Prostate gland (tissue), 2 donors: ENCODE measurements around the gene APOBEC3F. TPM values are rescaled to one million over a fixed set of nuclear protein-coding genes. Genes with fewer than 3 reads are reported as not detected.

Experiments
- DNase-seq: peaks from one replicate; pipeline ENCODE4 v3.0.0-alpha.2; 2019; ENCODE audit warnings: low spot score
- H3K27ac ChIP-seq, 2 donors: fragments of 200-600 bp; sonication (generic); 2 replicates each; pipeline ENCODE4 v1.5.1; 2017 to 2019
- H3K27me3 ChIP-seq: fragments of 200-600 bp; sonication (generic); replicated peaks from 2 replicates; pipeline ENCODE4 v1.5.1; 2019; ENCODE audit not compliant: insufficient read depth
- H3K36me3 ChIP-seq, 2 donors: fragments of 200-600 bp; sonication (generic); 1 replicate in 1 of 2; 2 replicates in 1 of 2; pipeline versions ENCODE4 v1.5.1 to v1.8.1; 2017 to 2019
- H3K4me1 ChIP-seq: fragments of 200-600 bp; sonication (generic); replicated peaks from 2 replicates; pipeline ENCODE4 v1.5.1; 2019
- H3K4me3 ChIP-seq, 2 donors: fragments of 200-600 bp; sonication (generic); 2 replicates each; pipeline ENCODE4 v1.5.1; 2017 to 2019
- H3K9me3 ChIP-seq: fragments of 200-600 bp; sonication (generic); 2 replicates; pipeline ENCODE4 v1.5.1; 2017
- CTCF ChIP-seq, 4 experiments: fragments of 200-600 bp in 2 of 4; fragments of 450-650 bp in 2 of 4; sonication (generic) in 2 of 4; IDR thresholded peaks; 1 replicate in 3 of 4; 2 replicates in 1 of 4; pipeline ENCODE4 v1.5.1; 2016 to 2019; ENCODE audit warnings: antibody characterized with exemption in 4 of 4, mild to moderate bottlenecking in 2 of 4, moderate library complexity in 2 of 4
- POLR2A ChIP-seq: fragments of 450-650 bp; IDR thresholded peaks from one replicate; pipeline ENCODE4 v1.6.1; 2016; ENCODE audit warnings: antibody characterized with exemption, mild to moderate bottlenecking
- POLR2AphosphoS5 ChIP-seq: sonication (generic); formaldehyde crosslinking; IDR thresholded peaks from one replicate; pipeline ENCODE4 v1.6.1; 2017; ENCODE audit warnings: antibody characterized with exemption
- WGBS: methylation state at CpG from one replicate; pipeline ENCODE4 v1.1.5; 2018; 5-methylcytosine and 5-hydroxymethylcytosine counted together
- intact Hi-C: fragments of 100-400 bp; cut with DNase I; formaldehyde crosslinking; loops from one replicate; pipeline ENCODE4 v1.14.2; 2022
- small RNA-seq, 2 donors: library from RNA; depleted of rRNA; stranded (forward); fragments of <200 nt; gene quantifications; one replicate each; pipeline ENCODE3, GENCODE V24; 2016
- total RNA-seq, 2 donors: library from RNA; depleted of rRNA; stranded (reverse); fragments of >200 nt; gene quantifications; one replicate each; pipeline ENCODE4 v1.1.0, GENCODE V29; 2016

APOBEC3F gene
- total RNA-seq, 2 donors from 2014 or later = 4.4 to 28.3 TPM

- Histone ChIP-seq H3K4me3 (no peak overlapping the region), H3K27ac (no peak overlapping the region), H3K4me1 (no peaks in the 10 kb centered on the region), H3K27me3 (no peaks in the 10 kb centered on the region), H3K9me3 (no peaks in the 10 kb centered on the region), H3K36me3 (no peaks in the 10 kb centered on the region)
- intact Hi-C loops = no loop called here
- WGBS = 82% methylated on average over 2 of the region's 2 CpGs
- no peak for DNase-seq
- TF ChIP-seq POLR2A (no peak), POLR2AphosphoS5 (no peak), CTCF (IDR thresholded peaks at IDR 0.05) (no peak)
Observed at GRCh38 chr22:39103431-39103830, 62.8 kb downstream of the APOBEC3F start.

Small RNA genes within 50 kb of the gene (small RNA-seq; reads per million reads assigned to genes)
- 0 reads per million in 2 donors for gene AL022318.2

Other genes starting within 250 kb of the APOBEC3F start
- gene DNAL4, start 246.7 kb upstream of the APOBEC3F start, total RNA-seq = 10 to 100 TPM; 36.9 to 41.8 TPM
- 10 to 100 TPM; 12.6 to 36.2 TPM for gene NPTXR, start 196.8 kb upstream of the APOBEC3F start, total RNA-seq
- 10 to 100 TPM; 39.9 to 56.2 TPM for gene CBX6, start 168.6 kb upstream of the APOBEC3F start, total RNA-seq
- gene APOBEC3A, start 83.3 kb upstream of the APOBEC3F start, total RNA-seq = 1 to 10 TPM in 1 of 2 donors, not detected in 1; 1.6 TPM
- gene APOBEC3B, start 58.5 kb upstream of the APOBEC3F start, total RNA-seq = 1 to 10 TPM in 1 of 2 donors, under 1 TPM in 1; 0.91 to 1.5 TPM
- 10 to 100 TPM; 21.4 to 52.3 TPM for gene APOBEC3C, start 26.6 kb upstream of the APOBEC3F start, total RNA-seq
- gene APOBEC3D, start 19.7 kb upstream of the APOBEC3F start, total RNA-seq = 1 to 10 TPM in 1 of 2 donors, under 1 TPM in 1; 0.77 to 4.0 TPM
- 10 to 100 TPM; 17.7 to 52.3 TPM for gene APOBEC3G, start 36.4 kb downstream of the APOBEC3F start, total RNA-seq
- 1 to 10 TPM in 1 of 2 donors, not detected in 1; 4.1 TPM for gene APOBEC3H, start 56.4 kb downstream of the APOBEC3F start, total RNA-seq
- 100 to 1,000 TPM in 1 of 2 donors, 10 to 100 TPM in 1; 82.7 to 115 TPM for gene CBX7, start 111.8 kb downstream of the APOBEC3F start, total RNA-seq
- 10 to 100 TPM in 1 of 2 donors, 1 to 10 TPM in 1; 9.9 to 16.4 TPM for gene PDGFB, start 204.1 kb downstream of the APOBEC3F start, total RNA-seq